ENCODE data around the gene KCNK4. TPM values are rescaled to one million over a fixed set of nuclear protein-coding genes. Genes with fewer than 3 reads are reported as not detected.
A peak's percentile ranks its signal among the peaks of the same experiment; 100 is the strongest.

KCNK4 gene
- total RNA-seq, 1 experiment from 2014 or later: 1.1 TPM

- Histone ChIP-seq H3K4me3 (ENCODE audit: low read depth in 2 of 2, low read length in 2 of 2) (no peak overlapping the region), H3K9me3 (ENCODE audit: control insufficient read depth, insufficient read depth, low read depth, low read length) (no peaks in the 10 kb centered on the region), H3K36me3 (ENCODE audit: control insufficient read depth, insufficient read depth, low read length) (peaks cover 7% of the 10 kb centered on the region; the same call in 1 of the 2 replicates), H3K27ac (ENCODE audit: low read length) (peak overlapping the region; percentile 99), H3K27me3 (ENCODE audit: control insufficient read depth, insufficient read depth, low read length) (no peaks in the 10 kb centered on the region), H3K4me1 (ENCODE audit: control insufficient read depth, insufficient read depth, low read length) (peaks cover 52% of the 10 kb centered on the region)
- CTCF ChIA-PET: interaction anchor here (0.6 kb wide), 1 partner anchor 41 kb away, joined by 5 read pairs; no protein-coding TSS in a partner anchor
- BruUV-seq (replicated peaks): no TSS peak
- intact Hi-C loops (cut with micrococcal nuclease; ENCODE audit: unreplicated experiment): loop anchor here (10.0 kb wide), 1 partner anchor 56 kb away; the partner anchor contains the start of genes CATSPERZ and ESRRA
- POLR2A ChIA-PET: no interaction called here
- ATAC-seq: no peak
- no peak for DNase-seq (ENCODE audit: low read depth, low spot score)
- no peak for TF ChIP-seq SIN3A (IDR thresholded peaks at IDR 0.05; ENCODE audit: borderline replicate concordance, insufficient read depth, low read depth, low read length)
- TF ChIP-seq REST (IDR thresholded peaks at IDR 0.05; ENCODE audit: insufficient read depth in 1 of 2, low read depth in 2 of 2, low read length in 1 of 2): no peak
- in situ Hi-C loops (cut with HindIII; ENCODE audit: low pct_unique_long_range_greater_than_20kb, low sequenced_read_pairs): no loop called here
Measured at GRCh38 chr11:64248578-64248977, 42.5 kb upstream of the KCNK4 start.

- H3K27me3 ChIP-seq (ENCODE audit: control insufficient read depth, insufficient read depth, low read length): no peaks in the 10 kb centered on the region
- in situ Hi-C loops (cut with HindIII; ENCODE audit: low pct_unique_long_range_greater_than_20kb, low sequenced_read_pairs): no loop called here
- intact Hi-C loops (cut with micrococcal nuclease; ENCODE audit: unreplicated experiment): loop anchor here (10.0 kb wide), 1 partner anchor 56 kb away; the partner anchor contains the start of genes CATSPERZ and ESRRA
- DNase-seq (ENCODE audit: low read depth, low spot score) (no peak), ATAC-seq (no peak)
- H3K27ac ChIP-seq (ENCODE audit: low read length): peak overlapping the region; percentile 99
- H3K9me3 ChIP-seq (ENCODE audit: control insufficient read depth, insufficient read depth, low read depth, low read length): no peaks in the 10 kb centered on the region
- peaks cover 50% of the 10 kb centered on the region for H3K4me1 ChIP-seq (ENCODE audit: control insufficient read depth, insufficient read depth, low read length)
- ChIA-PET CTCF (interaction anchor here (0.6 kb wide), 1 partner anchor 41 kb away, joined by 5 read pairs; no protein-coding TSS in a partner anchor), POLR2A (interaction anchor here (0.6 kb wide), 1 partner anchor 44 kb away, joined by 4 read pairs; no protein-coding TSS in a partner anchor)
- no peak for TF ChIP-seq TCF7L2 (IDR thresholded peaks at IDR 0.05; ENCODE audit: low read depth, low read length)
- no peak for TF ChIP-seq CTCF (IDR thresholded peaks at IDR 0.05)
- TF ChIP-seq REST (IDR thresholded peaks at IDR 0.05; ENCODE audit: insufficient read depth in 1 of 2, low read depth in 2 of 2, low read length in 1 of 2): no peak
- no peak for TF ChIP-seq POLR2AphosphoS5 (IDR thresholded peaks at IDR 0.05; ENCODE audit: low read depth, low read length)
- no peak for TF ChIP-seq SIN3A (IDR thresholded peaks at IDR 0.05; ENCODE audit: borderline replicate concordance, insufficient read depth, low read depth, low read length)
- BruUV-seq (replicated peaks): no TSS peak
- H3K36me3 ChIP-seq (ENCODE audit: control insufficient read depth, insufficient read depth, low read length): peaks cover 7% of the 10 kb centered on the region; the same call in 1 of the 2 replicates
- H3K4me3 ChIP-seq (ENCODE audit: low read depth in 2 of 2, low read length in 2 of 2): no peak overlapping the region
Measured at GRCh38 chr11:64249038-64249437, 42.1 kb upstream of the KCNK4 start.
